Measurements from ENCODE around the gene NUCKS1.

- no peak for TF ChIP-seq CTCF (conservative IDR thresholded peaks at IDR 0.05)
- TF ChIP-seq EZH2 (IDR thresholded peaks at IDR 0.05; ENCODE audit: low read depth), result no peak
Observed at GRCh38 chr1:205678286-205679111, 71.5 kb downstream of the NUCKS1 start.

Measured in PC-9 (cell line).